ENCODE results near the gene OTUD6A.

GRCh38 chrX:70052895-70053615 lies 9.2 kb upstream of the OTUD6A start:
- TF ChIP-seq CTCF (conservative IDR thresholded peaks at IDR 0.05 in 1 of 2, IDR thresholded peaks at IDR 0.05 in 1 of 2; ENCODE audit: low read depth in 1 of 2, low read length in 2 of 2), result no peak
- TF ChIP-seq EZH2 (IDR thresholded peaks at IDR 0.05; ENCODE audit: low read length, missing control alignments), result no peak

All from fibroblast of lung (primary cell).